Activated effector memory CD4-positive, alpha-beta T cell treated with Interleukin-2 at 50 U/mL for 16 hours (primary cell): ENCODE results near the gene HARS1.
"Not testable (repeated sequence)": the region's sequence is repeated elsewhere in the genome, so short reads cannot be mapped to it uniquely, and the experiment has no call there.

ENCODE experiments used
- DNase-seq: peaks from one replicate; pipeline ENCODE4 v3.0.0-alpha.2; 2020

Gene HARS1, protein sequence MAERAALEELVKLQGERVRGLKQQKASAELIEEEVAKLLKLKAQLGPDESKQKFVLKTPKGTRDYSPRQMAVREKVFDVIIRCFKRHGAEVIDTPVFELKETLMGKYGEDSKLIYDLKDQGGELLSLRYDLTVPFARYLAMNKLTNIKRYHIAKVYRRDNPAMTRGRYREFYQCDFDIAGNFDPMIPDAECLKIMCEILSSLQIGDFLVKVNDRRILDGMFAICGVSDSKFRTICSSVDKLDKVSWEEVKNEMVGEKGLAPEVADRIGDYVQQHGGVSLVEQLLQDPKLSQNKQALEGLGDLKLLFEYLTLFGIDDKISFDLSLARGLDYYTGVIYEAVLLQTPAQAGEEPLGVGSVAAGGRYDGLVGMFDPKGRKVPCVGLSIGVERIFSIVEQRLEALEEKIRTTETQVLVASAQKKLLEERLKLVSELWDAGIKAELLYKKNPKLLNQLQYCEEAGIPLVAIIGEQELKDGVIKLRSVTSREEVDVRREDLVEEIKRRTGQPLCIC

DNA sequence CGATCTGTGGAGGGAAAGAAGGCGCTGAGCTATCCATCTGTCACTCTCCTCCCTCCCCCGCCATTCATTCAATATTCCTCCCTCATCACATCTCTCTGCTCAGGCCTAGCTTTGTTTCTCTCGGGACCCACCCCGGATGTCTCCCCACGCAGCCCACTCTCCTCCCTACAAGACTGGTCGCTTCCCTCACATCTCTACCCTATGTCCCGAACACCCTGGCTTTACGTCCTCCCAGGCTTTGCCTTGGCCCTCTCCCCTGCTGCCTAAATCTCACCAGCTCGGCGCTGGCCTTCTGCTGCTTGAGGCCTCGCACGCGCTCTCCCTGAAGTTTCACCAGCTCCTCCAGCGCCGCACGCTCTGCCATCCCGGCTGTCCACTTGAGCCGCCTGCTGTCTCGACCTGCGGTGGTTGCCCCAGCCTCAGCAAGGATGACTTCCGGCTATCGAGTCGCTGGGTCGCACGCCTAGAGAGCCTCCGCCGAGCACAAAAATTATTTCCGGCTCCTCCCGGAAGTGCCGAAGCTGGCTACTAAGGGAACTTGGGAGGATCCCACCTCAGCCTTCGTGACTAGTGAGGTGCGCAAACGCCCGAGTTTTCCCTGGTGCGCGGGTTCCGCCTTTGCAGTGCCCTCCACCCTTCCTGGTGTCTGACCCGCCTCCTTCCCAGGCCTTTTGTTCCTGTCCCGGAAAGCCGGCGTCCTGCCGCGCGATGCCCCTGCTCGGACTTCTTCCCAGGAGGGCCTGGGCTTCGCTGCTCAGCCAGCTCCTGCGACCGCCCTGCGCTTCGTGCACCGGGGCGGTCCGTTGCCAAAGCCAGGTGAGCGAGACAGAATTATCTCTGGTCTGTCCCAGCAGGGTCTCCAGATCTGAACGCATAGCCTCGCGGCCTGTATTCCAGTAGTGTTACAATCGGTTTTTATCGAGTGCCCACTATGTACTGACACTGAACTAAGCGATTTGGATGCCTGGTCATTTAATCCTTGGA, at the start of gene HARS1, which contains the start of gene HARS2:
Gene HARS1, minus strand, starts transcription at position 430 of the 984 bp plus-strand sequence. Its CDS starts 66 bp downstream, at position 364.
Gene HARS2, plus strand, starts transcription at position 515 of the 984 bp plus-strand sequence. Its CDS starts 194 bp downstream, at position 709.
- DNase-seq: peak; percentile 78

DNA sequence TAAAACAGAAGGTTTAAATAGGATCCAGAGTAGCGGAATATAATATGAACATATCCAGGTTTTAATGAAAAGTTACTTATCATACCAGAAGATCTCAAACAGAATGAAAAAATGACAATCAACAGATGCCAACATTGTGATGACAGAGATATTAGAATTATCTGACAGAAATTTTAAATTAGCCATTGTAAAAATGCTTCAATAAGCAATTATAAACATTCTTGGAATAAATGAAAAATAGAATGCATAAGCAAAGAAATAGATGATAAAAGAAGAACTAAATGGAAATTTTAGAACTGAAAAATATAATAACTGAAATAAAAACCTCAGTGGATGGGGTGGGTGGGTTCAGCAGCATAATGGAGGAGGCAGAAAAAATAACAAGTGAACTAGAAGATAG, 46.3 kb upstream of the HARS1 start:
- DNase-seq: no peak

DNA sequence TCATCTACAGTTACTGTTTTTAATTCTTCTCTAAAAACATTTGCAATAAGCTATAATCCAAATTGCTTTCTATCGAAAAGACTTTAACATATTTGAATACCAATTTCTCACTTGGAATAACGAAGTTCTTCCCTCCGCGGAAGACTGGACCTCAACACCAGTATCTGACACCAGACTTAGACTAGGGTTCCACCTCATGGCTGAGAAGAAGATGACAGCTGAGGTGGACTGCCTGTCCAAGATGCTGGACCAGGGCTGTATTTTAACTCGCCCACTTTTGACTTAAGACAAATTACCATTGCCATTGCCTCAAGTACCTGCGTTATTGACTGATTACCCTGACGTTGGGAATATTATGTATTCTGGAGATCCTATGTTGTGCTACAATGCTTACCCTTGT, 43.2 kb upstream of the HARS1 start:
- no peak for DNase-seq

DNA sequence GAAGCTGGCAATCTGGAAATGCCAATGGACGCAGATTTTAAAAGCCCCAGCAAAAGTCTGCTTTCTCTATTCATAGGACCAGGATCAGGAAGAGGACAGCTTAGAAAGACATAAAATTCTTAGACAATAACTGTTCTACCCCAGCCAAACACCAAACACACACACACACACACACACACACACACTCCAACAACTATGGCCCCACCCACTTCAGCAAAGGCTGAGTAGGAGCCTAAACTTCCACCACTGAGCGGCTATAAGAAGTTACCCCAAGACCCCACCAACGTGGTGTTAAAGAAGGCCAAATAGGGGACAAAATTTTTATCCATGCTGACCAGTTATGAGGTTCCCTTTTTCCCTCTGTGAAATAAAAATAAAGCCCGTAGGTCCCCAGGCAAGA, 41.9 kb upstream of the HARS1 start:
- no peak for DNase-seq

DNA sequence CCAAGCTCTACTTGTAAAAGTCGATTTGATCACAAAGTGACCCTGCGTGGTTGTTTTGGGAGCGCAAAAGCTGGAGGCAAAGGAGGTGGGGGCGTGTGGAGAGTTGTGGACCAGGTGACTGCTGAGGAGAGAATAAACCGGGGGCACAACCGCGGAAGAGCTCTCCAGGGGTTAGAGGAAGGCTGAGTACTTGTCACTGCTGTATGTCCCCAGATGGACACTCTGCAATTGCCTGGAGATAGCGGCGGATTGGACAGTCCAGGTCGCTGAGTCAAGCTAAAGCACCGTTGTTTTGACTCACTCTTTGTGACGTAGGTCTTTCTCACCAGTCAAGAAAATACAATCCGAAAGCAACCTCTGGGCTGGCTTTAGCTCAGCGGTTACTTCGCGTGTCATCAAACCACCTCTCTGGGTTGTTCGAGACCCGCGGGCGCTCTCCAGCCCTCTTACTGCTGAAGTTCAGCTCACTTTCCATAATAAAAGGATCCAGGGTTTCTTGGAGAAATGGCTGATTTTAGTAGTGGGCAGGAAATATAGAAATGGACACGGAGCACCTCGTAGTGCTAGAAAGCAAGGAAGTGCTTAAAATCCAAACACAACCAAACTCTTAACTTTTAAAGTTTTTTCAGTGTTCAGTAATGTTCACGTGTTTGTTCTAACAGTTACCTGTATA, 34.8 kb upstream of the HARS1 start:
- DNase-seq: peak; percentile 37

DNA sequence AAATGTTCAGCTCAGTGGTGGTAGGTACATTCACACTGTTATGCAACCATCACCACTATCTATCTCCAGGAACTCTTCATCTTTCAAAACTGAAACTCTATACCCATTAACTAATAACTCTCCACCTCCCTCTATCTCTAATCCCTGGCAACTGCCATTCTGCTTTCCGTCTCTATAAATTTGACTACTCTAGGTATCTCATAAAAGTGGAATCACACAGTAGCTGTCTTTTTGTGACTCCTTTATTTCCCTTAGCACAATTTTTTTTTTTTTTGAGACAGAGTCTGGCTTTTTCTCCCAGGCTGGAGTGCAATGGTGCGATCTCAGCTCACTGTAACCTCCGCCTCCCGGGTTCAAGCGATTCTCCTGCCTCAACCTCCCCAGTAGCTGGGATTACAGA, 30.2 kb upstream of the HARS1 start:
- not testable (repeated sequence) for DNase-seq

DNA sequence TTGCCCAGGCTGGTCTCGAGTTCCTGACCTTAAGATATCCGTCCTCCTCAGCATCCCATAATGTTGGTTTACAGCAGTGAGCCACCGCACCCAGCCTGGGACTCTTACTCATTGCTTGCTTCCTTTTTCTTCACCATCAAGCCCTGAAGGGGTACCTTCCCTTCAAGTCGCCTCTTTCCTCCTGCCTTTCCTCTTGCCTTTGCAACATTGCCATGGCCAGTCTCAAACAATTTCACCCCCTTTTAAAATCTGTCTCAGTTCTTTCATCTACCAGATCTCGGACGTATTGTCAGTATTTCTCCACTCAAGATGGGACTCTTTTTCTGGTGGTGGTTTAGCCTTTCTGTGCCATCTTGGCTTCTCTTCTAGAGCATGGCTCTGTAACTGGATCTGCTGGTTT, 29.6 kb upstream of the HARS1 start:
- DNase-seq: not testable (repeated sequence)

DNA sequence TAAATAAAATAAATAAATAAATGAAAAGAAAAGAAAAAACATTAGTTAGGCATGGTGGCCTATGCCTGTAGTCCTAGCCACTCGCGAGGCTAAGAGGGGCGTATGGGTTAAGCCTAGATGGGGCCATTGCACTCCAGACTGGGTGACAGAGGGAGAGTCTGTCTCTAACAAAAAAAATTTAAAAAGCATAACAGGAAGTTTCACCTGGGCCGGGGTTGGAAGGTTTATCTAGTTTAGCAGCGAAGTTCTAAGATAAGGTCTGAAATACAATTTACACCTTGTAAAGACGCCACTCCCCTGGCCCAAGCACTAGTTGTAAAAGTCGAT, 27.1 kb upstream of the HARS1 start:
- no peak for DNase-seq

DNA sequence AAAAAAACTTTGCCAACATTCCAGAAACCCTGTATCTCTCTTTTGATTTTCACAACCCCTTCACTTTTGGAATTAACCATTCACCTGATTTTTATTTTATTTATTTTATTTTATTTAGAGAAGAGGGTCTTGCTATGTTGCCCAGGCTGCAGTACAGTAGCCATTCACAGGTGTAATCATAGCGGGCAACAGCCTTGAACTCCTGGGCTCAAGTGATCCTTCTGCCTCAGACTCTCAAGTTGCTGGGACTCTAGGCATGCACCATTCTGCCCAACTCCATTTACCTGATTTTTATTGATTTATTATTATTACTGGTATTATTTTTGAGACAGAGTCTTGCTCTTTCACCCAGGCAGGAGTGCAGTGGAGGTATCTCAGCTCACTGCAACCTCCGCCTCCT, 25.1 kb upstream of the HARS1 start:
- DNase-seq: not testable (repeated sequence)

DNA sequence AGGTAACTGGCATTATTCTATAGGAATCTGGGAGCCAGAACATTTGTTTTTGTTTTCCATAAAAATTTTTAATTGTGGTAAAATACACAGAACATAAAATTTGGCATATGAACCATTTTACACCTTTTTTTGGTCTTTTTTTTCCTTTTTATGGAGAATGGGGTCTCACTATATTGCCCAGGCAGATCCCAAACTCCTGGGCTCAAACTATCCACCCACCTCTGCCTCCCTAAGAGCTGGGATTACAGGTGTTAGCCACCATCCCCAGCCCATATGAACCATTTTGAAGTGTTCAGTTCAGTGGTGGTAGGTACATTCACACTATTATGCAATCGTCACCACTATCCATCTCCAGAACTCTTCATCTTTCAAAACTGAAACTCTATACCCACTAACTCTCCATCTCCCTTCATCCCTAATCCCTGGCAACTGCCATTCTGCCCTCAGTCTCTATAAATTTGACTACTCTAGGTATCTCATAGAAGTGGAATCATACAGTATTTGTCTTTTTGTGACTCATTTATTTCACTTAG, 22.5 kb upstream of the HARS1 start:
- DNase-seq: no peak

DNA sequence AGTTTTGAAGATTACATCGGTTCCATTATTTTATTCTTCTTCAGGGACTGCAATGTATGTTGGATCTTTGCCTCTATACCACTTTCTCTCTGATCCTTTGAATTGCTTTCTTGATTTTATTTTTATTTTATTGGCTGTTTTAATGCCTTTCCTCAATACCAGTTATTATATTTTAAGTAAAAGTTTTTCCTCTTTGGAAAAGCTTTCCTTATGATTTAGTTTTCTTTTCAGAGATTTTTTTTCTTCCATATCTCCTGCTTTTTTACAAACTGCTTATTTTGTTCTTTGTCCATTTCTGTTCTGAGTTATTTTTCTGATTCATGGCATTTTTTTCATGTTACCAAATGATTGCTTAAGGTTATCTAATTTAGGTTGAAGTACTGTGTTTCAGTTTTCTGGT, 20.6 kb upstream of the HARS1 start:
- no peak for DNase-seq

DNA sequence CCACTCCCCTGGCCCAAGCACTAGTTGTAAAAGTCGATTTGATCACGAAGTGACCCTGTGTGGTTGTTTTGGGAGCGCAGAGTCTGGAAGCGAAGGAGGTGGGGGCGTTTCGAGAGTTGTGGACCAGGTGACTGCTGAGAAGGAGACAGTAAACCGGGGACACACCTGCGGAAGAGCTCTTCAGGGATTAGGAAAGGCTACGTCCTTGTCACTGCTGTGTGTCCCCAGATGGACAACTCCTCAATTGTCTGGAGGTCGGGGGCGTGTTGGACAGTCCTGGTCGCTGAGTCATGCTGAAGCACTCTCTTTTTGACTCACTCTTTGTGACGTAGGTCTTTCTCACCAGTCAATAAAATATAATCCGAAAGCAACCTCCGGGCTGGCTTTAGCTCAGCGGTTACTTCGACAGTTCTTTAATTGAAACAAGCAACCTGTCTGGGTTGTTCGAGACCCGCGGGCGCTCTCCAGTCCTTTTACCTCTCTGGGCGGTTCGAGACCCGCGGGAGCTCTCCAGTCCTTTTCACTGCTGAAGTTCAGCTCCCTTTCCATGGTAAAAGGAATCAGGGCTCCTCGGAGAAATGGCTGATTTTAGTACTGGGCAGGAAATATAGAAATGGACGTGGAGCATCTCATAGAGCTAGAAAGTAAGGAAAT, 19.9 kb upstream of the HARS1 start:
- DNase-seq: peak; percentile 72

DNA sequence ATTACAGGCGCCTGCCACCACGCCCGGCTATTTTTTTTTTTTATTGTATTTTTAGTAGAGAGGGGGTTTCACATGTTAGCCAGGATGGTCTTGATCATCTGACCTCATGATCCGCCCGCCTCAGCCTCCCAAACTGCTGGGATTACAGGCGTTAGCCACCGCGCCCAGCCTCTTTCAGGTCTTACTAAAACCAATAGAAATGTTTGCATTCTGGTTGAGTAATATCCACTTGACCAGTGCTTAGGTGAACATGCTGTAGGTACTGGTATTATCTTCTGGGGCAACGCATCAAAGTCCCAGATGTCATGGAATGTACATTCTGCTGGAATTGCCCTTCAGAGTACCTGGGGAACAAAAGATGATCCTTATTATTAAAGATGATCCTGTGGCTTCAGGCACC, 17.6 kb upstream of the HARS1 start:
- DNase-seq: not testable (repeated sequence)

DNA sequence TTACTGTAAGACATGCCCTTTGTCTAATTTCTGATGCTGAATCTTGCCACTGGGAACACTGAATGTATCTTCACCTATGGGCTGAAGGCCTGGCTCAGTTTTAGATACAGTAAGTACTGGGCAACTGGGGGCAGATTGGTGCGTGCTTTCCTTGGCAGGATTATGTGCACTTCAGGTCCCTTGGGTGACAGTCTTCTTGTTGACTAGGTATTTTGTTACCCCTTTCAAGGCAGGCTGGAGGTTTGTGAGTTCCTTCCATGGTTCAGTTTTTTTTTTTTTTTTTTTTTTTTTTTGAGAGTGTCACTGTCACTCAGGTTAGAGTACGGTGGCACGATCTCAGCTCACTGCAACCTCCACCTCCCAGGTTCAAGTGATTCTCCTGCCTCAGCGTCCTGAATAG, 16.6 kb upstream of the HARS1 start:
- no peak for DNase-seq

DNA sequence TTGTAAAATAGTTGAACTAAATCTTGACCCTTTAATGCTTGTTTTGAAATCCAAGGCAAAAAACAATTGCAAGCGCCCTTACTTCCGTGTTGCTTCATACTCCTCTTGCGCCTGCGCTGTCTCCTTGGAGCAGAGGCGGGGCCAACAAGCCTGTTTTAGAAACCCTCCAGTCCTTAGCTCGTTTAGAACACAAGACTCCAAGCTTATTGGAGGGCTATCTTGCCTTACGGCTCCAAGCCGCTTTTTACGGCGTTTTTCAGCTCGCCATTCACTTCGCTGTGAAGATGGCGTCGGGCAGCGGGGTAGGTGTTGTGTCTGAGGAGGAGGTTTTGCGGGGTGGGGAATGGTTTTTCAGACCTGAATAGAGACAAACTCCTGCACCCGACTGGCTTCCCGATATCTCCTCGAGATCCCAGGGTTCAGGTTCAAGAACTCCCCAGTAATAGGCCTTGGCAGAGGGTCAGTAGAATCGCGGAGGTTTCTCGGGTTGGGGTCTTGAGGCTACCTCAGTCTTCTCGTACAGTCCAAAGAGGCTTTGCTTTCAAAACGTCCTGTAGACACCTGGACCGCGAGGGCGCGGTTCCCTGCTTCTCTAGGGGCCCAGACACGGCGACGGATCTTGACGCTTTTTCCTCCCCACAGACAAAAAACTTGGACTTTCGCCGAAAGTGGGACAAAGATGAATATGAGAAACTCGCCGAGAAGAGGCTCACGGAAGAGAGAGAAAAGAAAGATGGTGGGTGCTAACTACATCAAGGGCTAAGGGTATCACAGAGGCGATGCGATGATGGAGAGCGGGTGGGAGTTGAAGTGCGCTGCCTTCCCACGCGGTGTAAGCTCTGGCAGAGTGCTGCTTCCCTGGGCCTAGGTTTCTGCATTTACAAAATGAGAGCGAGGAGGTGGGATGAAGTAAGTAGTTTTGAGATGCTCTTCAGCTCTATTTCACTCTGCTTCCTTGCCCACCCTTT, 9.3 kb upstream of the HARS1 start, which contains the start of gene ZMAT2:
Gene ZMAT2, plus strand, starts transcription at position 271 of the 968 bp plus-strand sequence. Its CDS starts 14 bp downstream, at position 285.
- peak; percentile 91 for DNase-seq

DNA sequence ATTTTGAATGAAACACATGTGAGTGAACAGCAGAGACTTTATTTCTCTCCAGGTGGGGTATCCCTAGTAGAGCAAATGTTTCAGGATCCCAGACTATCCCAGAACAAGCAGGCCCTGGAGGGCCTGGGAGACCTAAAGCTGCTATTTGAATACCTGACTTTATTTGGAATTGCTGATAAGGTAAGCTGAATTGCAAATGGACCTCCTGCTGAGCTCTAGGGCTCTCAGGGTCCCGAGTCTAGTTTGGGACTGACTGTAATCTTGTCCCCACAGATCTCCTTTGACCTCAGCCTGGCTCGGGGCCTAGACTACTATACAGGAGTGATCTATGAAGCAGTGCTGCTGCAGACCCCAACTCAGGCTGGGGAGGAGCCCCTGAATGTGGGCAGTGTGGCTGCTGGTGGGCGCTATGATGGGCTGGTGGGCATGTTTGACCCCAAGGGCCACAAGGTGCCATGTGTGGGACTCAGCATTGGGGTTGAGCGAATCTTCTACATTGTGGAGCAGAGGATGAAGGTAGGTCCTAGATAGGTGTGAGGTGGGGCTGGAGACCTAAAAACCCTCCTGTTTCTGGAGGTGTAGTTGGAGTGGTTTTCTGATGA, 5.8 kb upstream of the HARS1 start:
- DNase-seq: no peak

DNA sequence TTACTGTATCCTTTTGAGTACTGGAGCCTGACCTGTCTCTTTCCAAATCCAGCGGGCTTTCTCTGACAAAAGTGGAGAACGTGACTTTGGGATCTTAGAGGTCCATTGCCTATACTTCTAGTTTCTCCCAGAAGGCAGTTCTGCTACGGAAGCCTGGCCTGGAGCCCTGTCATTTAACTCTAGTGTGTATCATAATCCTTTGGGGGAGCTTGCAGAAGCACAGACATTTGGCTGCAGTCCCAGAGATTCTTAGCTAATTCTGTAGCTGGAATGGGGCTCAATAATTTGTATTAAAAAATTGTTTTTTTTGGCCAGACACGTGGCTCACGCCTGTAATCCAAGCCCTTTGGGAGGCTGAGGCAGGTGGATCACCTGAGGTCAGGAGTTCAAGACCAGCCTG, 3.1 kb upstream of the HARS1 start:
- DNase-seq: no peak

DNA sequence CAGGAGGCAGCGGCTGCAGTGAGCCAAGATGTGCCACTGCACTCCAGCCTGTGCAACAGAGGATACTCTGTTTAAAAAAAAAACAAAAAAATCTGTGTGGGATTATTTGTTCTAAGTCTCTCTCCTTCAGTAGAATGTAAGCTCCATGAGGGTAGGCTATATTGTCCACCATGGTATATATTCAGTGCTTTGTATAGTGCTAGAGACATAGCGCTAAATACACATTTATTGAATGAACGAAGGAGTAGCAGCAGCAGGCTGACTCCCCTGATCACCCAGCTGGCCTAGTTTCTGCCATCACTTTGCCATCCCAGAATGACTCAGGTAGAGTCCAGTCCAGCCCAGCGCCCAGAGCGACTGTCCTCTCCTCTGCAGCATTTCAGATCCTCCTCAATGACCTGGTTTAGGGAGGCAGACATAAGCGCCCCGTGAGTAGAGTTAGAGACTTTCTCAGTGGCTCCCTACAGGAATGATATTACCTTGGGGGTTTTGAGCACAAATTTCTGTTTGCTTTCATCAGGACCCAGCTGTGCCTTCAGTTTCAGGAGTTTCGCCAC, 716 bp downstream of the HARS1 start:
- DNase-seq: no peak

DNA sequence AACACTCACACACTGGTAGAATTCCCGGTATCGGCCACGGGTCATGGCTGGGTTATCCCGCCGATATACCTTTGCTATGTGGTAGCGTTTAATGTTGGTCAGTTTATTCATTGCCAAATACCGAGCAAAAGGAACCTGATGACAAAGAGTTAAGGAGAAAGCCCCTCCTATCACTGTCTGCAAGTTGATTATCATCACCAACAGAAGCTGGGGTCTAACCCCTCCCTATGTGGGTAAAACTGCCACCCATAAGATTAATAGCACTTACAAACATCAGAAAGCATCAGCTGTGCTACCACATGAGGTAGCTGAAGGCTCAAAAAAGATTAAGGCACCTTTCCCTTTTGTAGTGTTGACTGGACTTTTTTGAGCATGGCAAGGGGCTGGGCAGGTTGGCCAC, 12.2 kb downstream of the HARS1 start:
- DNase-seq: no peak

DNA sequence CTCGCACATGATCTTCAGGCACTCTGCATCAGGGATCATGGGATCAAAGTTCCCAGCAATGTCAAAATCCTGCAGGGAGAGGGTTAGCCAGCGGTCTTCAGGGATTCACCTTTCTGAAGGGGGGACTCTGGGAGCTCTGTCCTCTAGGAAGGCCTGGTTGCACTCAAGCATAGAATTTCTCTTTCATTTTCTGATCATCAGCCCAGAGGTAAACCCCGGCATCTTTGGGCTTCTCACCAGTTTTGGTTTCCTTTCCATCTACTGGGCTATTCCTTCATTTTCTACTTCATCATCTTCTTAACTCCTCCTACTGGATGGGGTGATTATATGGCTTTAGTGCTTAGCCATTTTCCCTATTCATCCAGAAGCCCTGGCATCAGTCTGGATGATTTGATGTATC, 13.2 kb downstream of the HARS1 start:
- no peak for DNase-seq
